Measurements from ENCODE around the gene ASTN2.

The ASTN2 gene

DNA sequence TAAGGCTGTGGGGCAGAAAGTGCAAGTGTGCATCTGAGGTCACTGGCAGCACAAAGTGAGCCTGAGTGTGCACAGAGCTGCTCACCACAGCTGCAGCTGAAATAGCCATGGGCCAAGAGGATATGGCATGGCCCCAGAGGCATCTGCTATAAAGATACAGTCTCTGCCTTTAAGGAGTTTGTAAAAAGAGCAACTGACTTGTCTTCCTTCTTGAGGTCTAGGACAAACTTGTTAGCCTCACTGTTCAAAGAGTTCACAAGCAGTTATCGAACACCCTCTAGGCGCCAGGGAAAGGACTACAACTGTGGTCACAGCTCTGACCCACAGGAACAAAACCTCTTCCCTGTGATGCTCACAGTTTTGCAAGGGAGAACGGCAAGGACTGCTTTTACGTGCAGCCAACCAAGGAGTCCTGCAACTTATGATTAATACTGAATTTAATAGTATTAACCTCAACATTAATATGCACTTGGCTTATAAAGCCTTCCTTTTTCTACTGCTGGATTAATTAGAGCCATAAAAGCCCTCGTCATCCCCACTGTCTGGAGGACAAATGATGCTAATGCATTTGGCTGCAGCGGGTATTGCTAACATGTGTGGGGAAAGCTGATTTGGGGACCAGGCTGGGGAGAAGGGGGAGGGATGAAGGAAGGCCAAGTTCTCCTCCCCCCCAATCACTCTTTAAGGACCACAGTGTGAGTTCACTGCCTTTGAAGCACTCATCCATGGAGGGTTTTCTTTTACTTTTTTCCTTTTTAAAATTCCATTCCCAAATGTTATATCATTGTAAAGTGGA lies 917.6 kb downstream of the ASTN2 start:
- no peaks in the 10 kb centered on the region for H3K36me3 ChIP-seq (ENCODE audit: control insufficient read depth, insufficient read depth, low read length)
- H3K9me3 ChIP-seq (ENCODE audit: control insufficient read depth, insufficient read depth, low read depth, low read length), result no peaks in the 10 kb centered on the region
- H3K27ac ChIP-seq (ENCODE audit: low read depth, low read length), result no peak overlapping the region
- H3K4me1 ChIP-seq (ENCODE audit: control insufficient read depth, insufficient read depth, low read length), result peaks cover 11% of the 10 kb centered on the region
- no peak overlapping the region for H3K9ac ChIP-seq (ENCODE audit: low read length)
- no peaks in the 10 kb centered on the region for H3K27me3 ChIP-seq (ENCODE audit: control insufficient read depth, insufficient read depth, low read length)
- H3K4me3 ChIP-seq (ENCODE audit: low read depth, low read length), result no peak overlapping the region

- no peaks in the 10 kb centered on the region for H3K36me3 ChIP-seq (ENCODE audit: control insufficient read depth, insufficient read depth, low read length)
- H3K4me1 ChIP-seq (ENCODE audit: control insufficient read depth, insufficient read depth, low read length), result peaks cover 16% of the 10 kb centered on the region
- H3K4me3 ChIP-seq (ENCODE audit: low read depth, low read length), result no peak overlapping the region
- H3K9me3 ChIP-seq (ENCODE audit: control insufficient read depth, insufficient read depth, low read depth, low read length), result no peaks in the 10 kb centered on the region
- no peak overlapping the region for H3K27ac ChIP-seq (ENCODE audit: low read depth, low read length)
- no peaks in the 10 kb centered on the region for H3K27me3 ChIP-seq (ENCODE audit: control insufficient read depth, insufficient read depth, low read length)
- H3K9ac ChIP-seq (ENCODE audit: low read length), result no peak overlapping the region
Observed at GRCh38 chr9:116496167-116496566, 918.7 kb downstream of the ASTN2 start.

DNA sequence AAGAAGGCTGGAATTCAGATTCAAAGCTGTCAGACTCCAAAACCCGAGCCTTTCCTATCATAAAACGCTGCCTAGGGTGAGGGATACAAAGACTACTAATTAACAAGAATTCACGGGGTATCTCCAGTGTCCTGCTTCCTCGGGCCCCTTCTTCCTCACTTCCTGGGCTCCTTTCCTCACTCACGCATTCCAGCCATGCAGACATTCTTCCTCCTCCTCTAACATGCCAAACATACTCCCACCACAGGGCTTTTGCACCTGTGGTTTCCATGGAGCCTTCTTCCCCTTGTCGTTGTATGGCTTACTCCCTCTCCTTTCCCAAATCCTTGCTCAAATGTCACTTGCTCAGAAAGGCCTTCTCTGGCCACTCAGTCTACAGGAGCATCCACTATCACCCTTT lies 919.1 kb downstream of the ASTN2 start:
- Histone ChIP-seq H3K36me3 (ENCODE audit: control insufficient read depth, insufficient read depth, low read length) (no peaks in the 10 kb centered on the region), H3K27me3 (ENCODE audit: control insufficient read depth, insufficient read depth, low read length) (no peaks in the 10 kb centered on the region), H3K9ac (ENCODE audit: low read length) (no peak overlapping the region), H3K27ac (ENCODE audit: low read depth, low read length) (no peak overlapping the region), H3K4me1 (ENCODE audit: control insufficient read depth, insufficient read depth, low read length) (peaks cover 20% of the 10 kb centered on the region), H3K4me3 (ENCODE audit: low read depth, low read length) (no peak overlapping the region), H3K9me3 (ENCODE audit: control insufficient read depth, insufficient read depth, low read depth, low read length) (no peaks in the 10 kb centered on the region)

GRCh38 chr9:116494815-116495634 lies 919.8 kb downstream of the ASTN2 start:
- H3K27ac ChIP-seq (ENCODE audit: low read depth, low read length), result no peak overlapping the region

GRCh38 chr9:116493183-116493860 lies 921.5 kb downstream of the ASTN2 start:
- Histone ChIP-seq H3K36me3 (ENCODE audit: control insufficient read depth, insufficient read depth, low read length) (no peaks in the 10 kb centered on the region), H3K4me1 (ENCODE audit: control insufficient read depth, insufficient read depth, low read length) (peaks cover 16% of the 10 kb centered on the region), H3K27me3 (ENCODE audit: control insufficient read depth, insufficient read depth, low read length) (no peaks in the 10 kb centered on the region), H3K27ac (ENCODE audit: low read depth, low read length) (no peak overlapping the region), H3K4me3 (ENCODE audit: low read depth, low read length) (no peak overlapping the region), H3K9ac (ENCODE audit: low read length) (no peak overlapping the region), H3K9me3 (ENCODE audit: control insufficient read depth, insufficient read depth, low read depth, low read length) (no peaks in the 10 kb centered on the region)

More at GRCh38 chr9:116494815-116495634, 919.8 kb downstream of the ASTN2 start:
- Histone ChIP-seq H3K27me3 (ENCODE audit: control insufficient read depth, insufficient read depth, low read length) (no peaks in the 10 kb centered on the region), H3K36me3 (ENCODE audit: control insufficient read depth, insufficient read depth, low read length) (no peaks in the 10 kb centered on the region), H3K9me3 (ENCODE audit: control insufficient read depth, insufficient read depth, low read depth, low read length) (no peaks in the 10 kb centered on the region), H3K4me1 (ENCODE audit: control insufficient read depth, insufficient read depth, low read length) (peaks cover 19% of the 10 kb centered on the region), H3K4me3 (ENCODE audit: low read depth, low read length) (no peak overlapping the region), H3K9ac (ENCODE audit: low read length) (no peak overlapping the region)

- peaks cover 16% of the 10 kb centered on the region for H3K4me1 ChIP-seq (ENCODE audit: control insufficient read depth, insufficient read depth, low read length)
- H3K4me3 ChIP-seq (ENCODE audit: low read depth, low read length), result no peak overlapping the region
- H3K27me3 ChIP-seq (ENCODE audit: control insufficient read depth, insufficient read depth, low read length), result no peaks in the 10 kb centered on the region
- no peaks in the 10 kb centered on the region for H3K36me3 ChIP-seq (ENCODE audit: control insufficient read depth, insufficient read depth, low read length)
- H3K9me3 ChIP-seq (ENCODE audit: control insufficient read depth, insufficient read depth, low read depth, low read length), result no peaks in the 10 kb centered on the region
- H3K27ac ChIP-seq (ENCODE audit: low read depth, low read length), result no peak overlapping the region
- H3K9ac ChIP-seq (ENCODE audit: low read length), result no peak overlapping the region
Observed at GRCh38 chr9:116491659-116492058, 923.2 kb downstream of the ASTN2 start.

- Histone ChIP-seq H3K36me3 (ENCODE audit: control insufficient read depth, insufficient read depth, low read length) (no peaks in the 10 kb centered on the region), H3K9ac (ENCODE audit: low read length) (no peak overlapping the region), H3K4me3 (ENCODE audit: low read depth, low read length) (no peak overlapping the region), H3K9me3 (ENCODE audit: control insufficient read depth, insufficient read depth, low read depth, low read length) (no peaks in the 10 kb centered on the region), H3K27me3 (ENCODE audit: control insufficient read depth, insufficient read depth, low read length) (no peaks in the 10 kb centered on the region), H3K27ac (ENCODE audit: low read depth, low read length) (no peak overlapping the region), H3K4me1 (ENCODE audit: control insufficient read depth, insufficient read depth, low read length) (peaks cover 16% of the 10 kb centered on the region)
Observed at GRCh38 chr9:116491219-116491618, 923.6 kb downstream of the ASTN2 start.

DNA sequence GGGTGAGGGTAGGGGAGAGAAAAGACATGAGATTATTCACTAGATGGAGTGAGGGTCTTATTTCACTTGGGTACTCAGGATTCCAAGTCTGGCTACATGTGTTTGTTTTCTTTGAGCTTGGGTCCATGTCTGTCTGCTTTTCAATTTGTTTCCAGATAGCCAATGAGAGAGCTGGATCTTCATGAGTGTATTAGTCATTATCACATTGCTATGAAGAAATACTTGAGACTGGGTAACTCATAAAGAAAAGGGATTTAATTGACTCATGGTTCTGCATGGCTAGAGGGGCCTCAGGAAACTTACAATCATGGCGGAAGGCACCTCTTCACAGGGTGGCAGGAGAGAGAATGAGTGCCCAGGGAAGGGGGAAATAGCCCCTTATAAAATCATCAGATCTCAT lies 924.5 kb downstream of the ASTN2 start:
- Histone ChIP-seq H3K4me3 (ENCODE audit: low read depth, low read length) (no peak overlapping the region), H3K9ac (ENCODE audit: low read length) (no peak overlapping the region), H3K4me1 (ENCODE audit: control insufficient read depth, insufficient read depth, low read length) (peaks cover 16% of the 10 kb centered on the region), H3K9me3 (ENCODE audit: control insufficient read depth, insufficient read depth, low read depth, low read length) (no peaks in the 10 kb centered on the region), H3K27ac (ENCODE audit: low read depth, low read length) (no peak overlapping the region), H3K36me3 (ENCODE audit: control insufficient read depth, insufficient read depth, low read length) (no peaks in the 10 kb centered on the region), H3K27me3 (ENCODE audit: control insufficient read depth, insufficient read depth, low read length) (no peaks in the 10 kb centered on the region)

- Histone ChIP-seq H3K27ac (ENCODE audit: low read depth, low read length) (no peak overlapping the region), H3K36me3 (ENCODE audit: control insufficient read depth, insufficient read depth, low read length) (no peaks in the 10 kb centered on the region), H3K4me1 (ENCODE audit: control insufficient read depth, insufficient read depth, low read length) (peaks cover 13% of the 10 kb centered on the region), H3K27me3 (ENCODE audit: control insufficient read depth, insufficient read depth, low read length) (no peaks in the 10 kb centered on the region), H3K9ac (ENCODE audit: low read length) (no peak overlapping the region), H3K9me3 (ENCODE audit: control insufficient read depth, insufficient read depth, low read depth, low read length) (no peaks in the 10 kb centered on the region), H3K4me3 (ENCODE audit: low read depth, low read length) (no peak overlapping the region)
Observed at GRCh38 chr9:116488373-116488772, 926.5 kb downstream of the ASTN2 start.

DNA sequence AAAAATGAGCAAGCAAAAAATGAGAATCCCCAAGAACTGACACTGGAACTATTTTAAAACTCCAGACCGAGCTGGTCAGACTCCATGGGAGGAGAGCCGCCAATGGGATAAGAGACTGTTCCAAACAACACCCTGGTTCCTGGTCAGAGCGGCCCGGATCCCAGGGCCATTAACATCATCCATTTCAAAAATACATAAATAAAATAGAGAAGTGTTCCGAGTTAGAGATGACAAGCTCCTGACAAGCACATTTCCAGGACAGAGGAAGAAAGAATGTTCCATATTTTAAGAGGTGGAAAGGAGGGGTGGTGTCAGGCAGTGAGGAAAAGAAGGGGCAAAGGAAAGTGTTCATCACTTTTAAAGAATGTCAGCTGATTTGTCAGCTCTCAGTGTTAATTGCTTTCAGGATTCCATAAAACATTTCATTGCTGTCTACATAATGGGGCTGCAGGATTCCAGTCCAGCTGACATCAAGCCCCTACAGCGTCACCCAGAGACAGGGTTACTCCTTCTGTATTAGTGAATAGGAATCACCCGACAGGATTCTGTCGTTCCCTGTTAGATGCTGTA lies 930.3 kb downstream of the ASTN2 start:
- H3K9me3 ChIP-seq (ENCODE audit: control insufficient read depth, insufficient read depth, low read depth, low read length), result no peaks in the 10 kb centered on the region
- H3K27me3 ChIP-seq (ENCODE audit: control insufficient read depth, insufficient read depth, low read length), result no peaks in the 10 kb centered on the region
- H3K36me3 ChIP-seq (ENCODE audit: control insufficient read depth, insufficient read depth, low read length), result no peaks in the 10 kb centered on the region
- no peak overlapping the region for H3K27ac ChIP-seq (ENCODE audit: low read depth, low read length)
- H3K4me3 ChIP-seq (ENCODE audit: low read depth, low read length), result no peak overlapping the region
- H3K4me1 ChIP-seq (ENCODE audit: control insufficient read depth, insufficient read depth, low read length), result peaks cover 12% of the 10 kb centered on the region; the same call in 1 of the 2 replicates
- H3K9ac ChIP-seq (ENCODE audit: low read length), result no peak overlapping the region

Measured in HUES6 (cell line).